ENCODE data around the gene SERPINA9. TPM values are rescaled to one million over a fixed set of nuclear protein-coding genes. Genes with fewer than 3 reads are reported as not detected.

SERPINA9 gene
- total RNA-seq, 1 experiment from 2014 or later: not detected

- no peaks in the 10 kb centered on the region for H3K9me3 ChIP-seq
These were observed 3.2 kb downstream of the SERPINA9 start for GRCh38 chr14:94472842-94473241.

GRCh38 chr14:94471045-94471444, 5.0 kb downstream of the SERPINA9 start:
- DNase-seq: no peak
- H3K27me3 ChIP-seq: no peaks in the 10 kb centered on the region
- no peaks in the 10 kb centered on the region for H3K9me3 ChIP-seq
- H3K4me3 ChIP-seq: no peak overlapping the region
- no peaks in the 10 kb centered on the region for H3K36me3 ChIP-seq

More at GRCh38 chr14:94472842-94473241, 3.2 kb downstream of the SERPINA9 start:
- Histone ChIP-seq H3K36me3 (no peaks in the 10 kb centered on the region), H3K4me3 (no peak overlapping the region), H3K27me3 (no peaks in the 10 kb centered on the region)
- no peak for DNase-seq

DNA sequence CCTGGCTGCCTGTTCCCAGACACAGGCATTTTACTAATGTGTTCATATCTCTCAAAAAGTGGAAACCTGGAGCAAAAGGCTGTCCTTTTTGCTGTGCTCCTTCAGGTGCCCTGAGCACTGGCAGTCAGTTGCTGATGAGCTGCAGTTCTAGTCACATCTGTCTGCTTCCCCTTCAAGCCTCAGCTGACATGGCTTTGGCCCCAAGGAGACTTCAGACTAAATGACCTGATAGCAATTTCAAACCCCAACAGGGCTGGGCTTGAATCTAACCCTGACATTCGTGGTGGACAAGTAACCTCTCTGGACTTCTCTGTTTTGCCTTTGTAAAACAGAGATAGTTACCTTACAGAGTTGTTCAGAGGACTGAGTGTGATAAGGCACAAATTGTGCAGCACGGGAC, 5.7 kb downstream of the SERPINA9 start:
- Histone ChIP-seq H3K4me3 (no peak overlapping the region), H3K9me3 (no peaks in the 10 kb centered on the region), H3K27me3 (no peaks in the 10 kb centered on the region), H3K36me3 (no peaks in the 10 kb centered on the region)
- no peak for DNase-seq

DNA sequence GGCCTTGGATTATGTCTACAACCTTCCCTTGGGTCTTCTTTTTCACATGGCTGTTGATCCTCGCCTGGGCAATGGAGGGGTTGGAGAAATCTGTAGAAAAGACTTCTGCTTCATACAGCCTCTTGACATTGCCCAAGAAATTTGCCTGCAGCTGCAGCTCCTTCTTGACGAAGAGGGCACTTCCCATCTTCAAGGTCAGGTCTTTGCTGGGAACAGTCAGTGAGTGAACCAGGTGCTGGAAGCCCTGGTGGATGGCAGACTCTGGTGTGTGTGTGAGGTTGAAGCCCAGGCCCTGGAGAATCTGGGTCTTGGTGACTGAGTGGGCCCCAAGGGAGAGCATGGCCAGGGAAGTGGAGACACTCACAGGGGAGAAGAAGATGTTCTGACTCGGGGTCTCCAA, 6.7 kb downstream of the SERPINA9 start:
- H3K9me3 ChIP-seq: no peaks in the 10 kb centered on the region
- no peaks in the 10 kb centered on the region for H3K27me3 ChIP-seq
- H3K4me3 ChIP-seq: no peak overlapping the region
- no peak for DNase-seq
- H3K36me3 ChIP-seq: no peaks in the 10 kb centered on the region

DNA sequence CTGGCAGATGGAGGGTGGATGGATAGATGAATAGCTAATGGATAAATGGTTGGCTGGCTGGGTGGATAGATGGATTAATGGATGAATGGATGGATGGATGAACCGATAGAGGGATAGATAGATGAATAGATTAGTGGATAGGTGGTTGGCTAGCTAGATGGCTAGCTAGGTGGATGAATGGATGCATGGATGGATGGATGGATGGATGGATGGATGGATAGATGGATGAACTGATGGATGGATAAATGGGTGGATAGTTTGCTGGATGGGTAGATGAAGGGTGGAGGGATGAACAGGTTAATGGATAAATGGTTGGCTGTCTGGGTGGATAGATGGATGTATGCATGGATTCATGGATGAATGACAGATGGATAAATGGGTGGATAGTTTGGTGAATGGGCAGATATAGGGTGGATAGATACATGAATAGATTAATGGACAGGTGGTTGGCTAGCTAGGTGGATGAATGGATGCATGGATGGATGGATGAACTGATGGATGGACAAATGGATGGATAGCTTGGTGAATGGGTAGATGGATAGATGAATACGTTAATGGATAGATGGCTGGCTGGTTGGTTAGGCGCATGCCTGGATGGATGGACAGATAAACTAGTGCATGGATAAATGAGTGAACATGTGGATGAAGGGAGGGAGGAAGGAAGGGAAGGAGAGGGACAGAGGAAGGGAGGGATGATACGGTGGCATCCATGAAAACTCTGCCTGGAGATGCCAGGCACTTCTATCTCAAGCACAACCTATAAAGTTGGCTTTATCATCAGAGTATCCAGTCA, 8.1 kb downstream of the SERPINA9 start:
- Histone ChIP-seq H3K27me3 (no peaks in the 10 kb centered on the region), H3K9me3 (no peaks in the 10 kb centered on the region), H3K36me3 (no peaks in the 10 kb centered on the region), H3K4me3 (no peak overlapping the region)
- DNase-seq: no peak

DNA sequence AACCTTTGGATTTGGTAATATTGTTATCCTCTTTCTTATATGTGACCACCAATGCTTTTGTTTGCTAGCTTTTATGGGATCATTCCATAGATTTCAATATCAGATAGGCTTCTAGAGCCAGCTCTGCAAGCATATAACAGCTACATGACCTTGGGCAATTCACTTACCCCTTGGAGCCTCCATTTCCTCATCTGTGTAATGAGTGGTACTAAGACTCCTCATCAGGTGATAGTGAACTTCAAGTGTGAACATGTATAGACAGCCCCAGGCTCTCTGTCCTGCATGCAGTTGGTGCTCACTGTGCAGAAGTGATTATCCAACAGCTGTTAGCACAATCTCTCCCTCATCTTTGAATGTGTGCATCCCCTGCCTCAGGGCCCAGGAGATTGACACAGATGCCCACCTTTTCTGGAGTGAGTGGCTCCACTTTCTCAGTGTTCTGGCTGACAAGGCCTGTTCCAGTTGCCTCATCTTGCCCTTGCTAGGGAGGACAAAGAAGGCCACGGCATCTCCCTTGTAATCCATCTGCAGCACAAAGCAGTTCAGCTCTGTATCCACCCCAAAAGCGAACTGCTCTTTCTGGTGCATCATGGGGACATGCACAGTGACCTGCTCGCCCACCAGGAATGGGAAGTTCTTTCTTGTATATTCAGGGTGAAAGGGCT, 9.2 kb downstream of the SERPINA9 start:
- Histone ChIP-seq H3K27me3 (no peaks in the 10 kb centered on the region), H3K4me3 (no peak overlapping the region), H3K36me3 (no peaks in the 10 kb centered on the region), H3K9me3 (no peaks in the 10 kb centered on the region)
- DNase-seq: no peak

DNA sequence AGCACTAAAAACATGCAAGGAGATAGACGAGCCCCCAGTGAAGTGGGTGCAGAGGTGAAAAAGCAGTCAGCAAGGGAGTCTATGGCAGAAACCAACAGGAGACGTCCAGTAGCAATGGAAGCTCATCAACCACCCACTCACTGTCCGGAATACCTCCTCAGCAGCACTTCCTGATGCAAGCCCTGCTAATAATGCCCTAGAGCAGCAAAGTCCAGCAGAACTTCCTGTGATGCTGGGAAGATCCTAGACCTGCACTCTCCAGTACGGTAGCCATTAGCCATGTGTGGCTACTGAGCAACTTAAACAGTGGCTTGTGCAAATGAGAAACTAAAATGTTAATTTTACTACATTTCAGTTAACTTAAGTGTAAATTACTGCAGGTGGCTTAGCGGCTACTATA, 11.0 kb downstream of the SERPINA9 start:
- no peaks in the 10 kb centered on the region for H3K36me3 ChIP-seq
- no peak for DNase-seq
- H3K4me3 ChIP-seq: no peak overlapping the region
- no peaks in the 10 kb centered on the region for H3K9me3 ChIP-seq
- H3K27me3 ChIP-seq: no peaks in the 10 kb centered on the region

- Histone ChIP-seq H3K36me3 (no peaks in the 10 kb centered on the region), H3K9me3 (no peaks in the 10 kb centered on the region)
These were observed 11.7 kb downstream of the SERPINA9 start for GRCh38 chr14:94464290-94464689.

GRCh38 chr14:94462763-94463572, 13.0 kb downstream of the SERPINA9 start:
- Histone ChIP-seq H3K9me3 (no peaks in the 10 kb centered on the region), H3K27me3 (no peaks in the 10 kb centered on the region), H3K36me3 (no peaks in the 10 kb centered on the region), H3K4me3 (no peak overlapping the region)
- no peak for DNase-seq

More at GRCh38 chr14:94464290-94464689, 11.7 kb downstream of the SERPINA9 start:
- no peak for DNase-seq
- Histone ChIP-seq H3K4me3 (no peak overlapping the region), H3K27me3 (no peaks in the 10 kb centered on the region)

DNA sequence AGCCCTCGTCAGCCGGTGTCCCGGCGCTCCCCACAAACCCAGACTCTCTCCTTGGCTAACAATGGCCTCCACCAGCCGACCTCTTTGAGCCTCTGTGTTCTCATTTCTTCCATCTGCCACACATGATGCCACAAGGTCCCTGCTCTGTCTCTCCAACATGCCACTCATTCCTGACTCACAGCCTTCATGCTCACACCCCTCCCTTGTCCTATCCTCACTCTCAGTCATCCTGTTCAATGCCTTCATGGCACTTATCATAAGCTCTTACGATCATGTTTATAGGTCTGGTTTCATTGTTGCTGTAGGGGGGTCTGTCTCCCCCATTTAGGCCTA, 13.8 kb downstream of the SERPINA9 start:
- Histone ChIP-seq H3K9me3 (no peaks in the 10 kb centered on the region; the same call in 1 of the 2 replicates), H3K36me3 (no peaks in the 10 kb centered on the region)
- no peak for DNase-seq

GRCh38 chr14:94461526-94462218, 14.3 kb downstream of the SERPINA9 start:
- Histone ChIP-seq H3K4me3 (no peak overlapping the region), H3K27me3 (no peaks in the 10 kb centered on the region), H3K9me3 (no peaks in the 10 kb centered on the region; the same call in 1 of the 2 replicates), H3K36me3 (no peaks in the 10 kb centered on the region)
- DNase-seq: no peak

More for the DNA sequence above, 13.8 kb downstream of the SERPINA9 start:
- Histone ChIP-seq H3K4me3 (no peak overlapping the region), H3K27me3 (no peaks in the 10 kb centered on the region)

GRCh38 chr14:94460631-94461416, 15.2 kb downstream of the SERPINA9 start:
- no peaks in the 10 kb centered on the region for H3K36me3 ChIP-seq
- DNase-seq: no peak
- H3K4me3 ChIP-seq: no peak overlapping the region
- H3K27me3 ChIP-seq: no peaks in the 10 kb centered on the region
- no peaks in the 10 kb centered on the region; the same call in 1 of the 2 replicates for H3K9me3 ChIP-seq

DNA sequence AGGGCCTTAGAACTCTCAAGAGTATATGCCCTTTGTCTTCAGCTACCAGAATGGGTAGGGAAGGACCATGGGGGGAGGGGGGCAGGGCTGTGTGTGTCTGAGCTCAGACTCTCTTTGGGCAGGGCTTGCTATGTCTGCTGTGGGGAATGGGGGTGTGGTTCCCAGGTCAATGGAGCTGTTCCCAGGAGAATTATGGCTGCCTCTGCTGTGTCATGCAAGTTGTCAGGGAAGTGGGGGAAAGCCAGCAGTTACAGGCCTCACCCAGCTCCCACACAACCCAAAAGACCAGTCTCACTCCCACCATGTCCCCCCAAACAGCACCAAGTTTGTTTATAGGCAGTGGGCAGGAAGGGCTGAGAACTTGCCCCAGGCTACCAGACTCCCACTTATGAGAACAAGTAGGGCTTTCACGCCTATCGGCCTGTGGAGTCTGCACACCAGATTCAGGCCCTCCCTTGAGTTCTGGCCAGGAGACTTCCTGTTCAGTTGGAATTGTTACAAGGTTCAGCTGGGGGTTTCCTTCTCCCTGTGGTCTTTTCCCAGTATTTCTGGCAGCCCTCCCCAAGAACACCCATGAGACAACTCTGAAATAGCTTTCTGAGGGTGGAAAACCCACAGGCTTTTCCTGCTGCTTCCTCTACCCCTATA, 17.3 kb downstream of the SERPINA9 start:
- Histone ChIP-seq H3K27me3 (no peaks in the 10 kb centered on the region), H3K9me3 (no peaks in the 10 kb centered on the region; the same call in 1 of the 2 replicates), H3K4me3 (no peak overlapping the region), H3K36me3 (no peaks in the 10 kb centered on the region)
- peak; percentile 18 for DNase-seq

GRCh38 chr14:94458096-94458495, 17.9 kb downstream of the SERPINA9 start:
- no peak for DNase-seq
- H3K36me3 ChIP-seq: no peaks in the 10 kb centered on the region
- H3K9me3 ChIP-seq: no peaks in the 10 kb centered on the region; the same call in 1 of the 2 replicates
- no peak overlapping the region for H3K4me3 ChIP-seq
- no peaks in the 10 kb centered on the region for H3K27me3 ChIP-seq

DNA sequence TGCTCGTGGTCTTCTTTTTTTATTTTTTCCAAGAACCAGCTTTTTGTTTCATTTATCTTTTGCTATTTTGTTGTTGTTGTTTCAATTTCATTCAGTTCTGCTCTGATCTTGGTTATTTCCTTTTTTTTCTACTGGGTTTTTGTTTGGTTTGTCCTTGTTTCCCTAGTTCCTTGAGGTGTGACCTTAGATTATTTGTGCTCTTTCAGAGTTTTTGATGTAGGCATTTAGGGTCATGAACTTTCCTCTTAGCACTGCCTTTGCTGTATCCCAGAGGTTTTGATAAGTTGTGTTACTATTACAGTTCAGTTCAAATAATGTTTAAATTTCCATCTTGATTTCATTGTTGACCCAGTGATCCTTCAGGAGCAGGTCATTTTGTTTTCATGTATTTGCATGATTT, 20.1 kb downstream of the SERPINA9 start:
- no peaks in the 10 kb centered on the region for H3K36me3 ChIP-seq
- DNase-seq: no peak
- no peaks in the 10 kb centered on the region for H3K27me3 ChIP-seq
- H3K9me3 ChIP-seq: no peaks in the 10 kb centered on the region; the same call in 1 of the 2 replicates
- H3K4me3 ChIP-seq: no peak overlapping the region
